Keratinocyte (primary cell): Measurements from ENCODE around the gene SERGEF. TPM values are rescaled to one million over a fixed set of nuclear protein-coding genes. Genes with fewer than 3 reads are reported as not detected.

Source experiments
- DNase-seq: peaks from one replicate; pipeline ENCODE4 v3.0.0-alpha.2; 2011; ENCODE audit warnings: low read depth, missing footprints, low spot score
- FAIRE-seq: peaks from 2 replicates; lab custom pipeline; 2011; peaks lifted over from hg19 to GRCh38; lab: Jason Lieb, UNC
- H2AFZ ChIP-seq: 2 replicates; pipeline ENCODE4 v1.6.0; 2012; ENCODE audit warnings: low read length, control low read depth, inconsistent platforms; ENCODE audit not compliant: control insufficient read depth
- H3K27ac ChIP-seq: 2 replicates; pipeline ENCODE4 v1.5.1; 2011; ENCODE audit warnings: low read length; ENCODE audit not compliant: control insufficient read depth, insufficient read depth
- H3K27me3 ChIP-seq: 3 replicates; pipeline ENCODE4 v1.6.0; 2011; ENCODE audit warnings: low read length; ENCODE audit not compliant: control insufficient read depth, insufficient read depth; ENCODE audit errors: extremely low read depth
- H3K36me3 ChIP-seq, 2 experiments: 2 replicates in 1 of 2; 3 replicates in 1 of 2; pipeline ENCODE4 v1.5.1; 2011; ENCODE audit warnings: low read length in 2 of 2, mild to moderate bottlenecking in 1 of 2; ENCODE audit not compliant: control insufficient read depth in 2 of 2, insufficient read depth in 2 of 2; ENCODE audit errors: extremely low read depth in 1 of 2
- H3K4me1 ChIP-seq: 3 replicates; pipeline ENCODE4 v1.5.1; 2011; ENCODE audit warnings: low read length; ENCODE audit not compliant: control insufficient read depth, insufficient read depth; ENCODE audit errors: extremely low read depth
- H3K4me2 ChIP-seq: 3 replicates; pipeline ENCODE4 v1.6.0; 2011; ENCODE audit warnings: low read depth, low read length; ENCODE audit not compliant: control insufficient read depth, insufficient read depth; ENCODE audit errors: extremely low read depth
- H3K4me3 ChIP-seq, 3 experiments: fragments of 200-600 bp in 1 of 3; sonication (generic) in 1 of 3; 2 replicates in 2 of 3; 3 replicates in 1 of 3; pipeline ENCODE4 v1.5.1; 2011 to 2016; ENCODE audit warnings: low read length in 3 of 3, mild to moderate bottlenecking in 3 of 3, control low read depth in 2 of 3, inconsistent platforms in 1 of 3, low read depth in 1 of 3, mixed read lengths in 1 of 3, mixed run types in 1 of 3, moderate library complexity in 1 of 3; ENCODE audit not compliant: control insufficient read depth in 2 of 3, insufficient read depth in 2 of 3; ENCODE audit errors: extremely low read depth in 1 of 3
- H3K79me2 ChIP-seq: 2 replicates; pipeline ENCODE4 v1.6.0; 2012; ENCODE audit warnings: low read length; ENCODE audit not compliant: control insufficient read depth, insufficient read depth
- H3K9ac ChIP-seq: 3 replicates; pipeline ENCODE4 v1.6.0; 2011; ENCODE audit warnings: low read length; ENCODE audit not compliant: control insufficient read depth, insufficient read depth; ENCODE audit errors: extremely low read depth
- H3K9me1 ChIP-seq: 3 replicates; pipeline ENCODE4 v1.6.0; 2011; ENCODE audit warnings: low read length; ENCODE audit not compliant: control insufficient read depth, insufficient read depth; ENCODE audit errors: extremely low read depth
- H3K9me3 ChIP-seq: 2 replicates; pipeline ENCODE4 v1.5.1; 2012; ENCODE audit warnings: low read depth, low read length; ENCODE audit not compliant: control insufficient read depth
- H4K20me1 ChIP-seq: 3 replicates; pipeline ENCODE4 v1.6.0; 2011; ENCODE audit warnings: low read length; ENCODE audit not compliant: control insufficient read depth, insufficient read depth; ENCODE audit errors: extremely low read depth
- EZH2 ChIP-seq: IDR thresholded peaks from one replicate; pipeline ENCODE4 v1.6.1; 2012; ENCODE audit warnings: inconsistent platforms, mild to moderate bottlenecking, low read length, moderate library complexity
- dilution Hi-C: fragments of 300-500 bp; cut with MboI; formaldehyde crosslinking; loops from one replicate; pipeline ENCODE4 v1.7.0; 2020; ENCODE audit warnings: low sequenced_read_pairs; ENCODE audit not compliant: extremely low pct_ligation_motif_present
- polyA plus RNA-seq, 5 experiments: library from polyadenylated mRNA; depleted of rRNA in 3 of 5; stranded (reverse) in 3 of 5; stranded (forward) in 1 of 5; unstranded in 1 of 5; fragments of >200 nt; gene quantifications; 1 replicate in 1 of 5; 2 replicates in 3 of 5; 3 replicates in 1 of 5; pipeline versions ENCODE4 v1.2.1 to v1.2.3, GENCODE V29; 2011 to 2012; ENCODE audit warnings: missing spikeins in 2 of 5, low read depth in 1 of 5, low replicate concordance in 1 of 5
- TF ChIP-seq, protein P1 (sequence below), 3 experiments: IDR thresholded peaks in 1 of 3; conservative IDR thresholded peaks in 1 of 3; optimal IDR thresholded peaks in 1 of 3; 2 replicates in 2 of 3; 3 replicates in 1 of 3; pipeline versions ENCODE3 to v1.5.1; 2011; ENCODE audit warnings: low read length in 3 of 3, mild to moderate bottlenecking in 3 of 3, moderate library complexity in 2 of 3, control low read depth in 1 of 3, inconsistent platforms in 1 of 3; ENCODE audit not compliant: insufficient read depth in 2 of 3; ENCODE audit errors: extremely low read depth in 1 of 3

The SERGEF gene
- polyA plus RNA-seq, 1 donor (not counting 4 experiments of a cell fraction or from before 2014, with no cell fraction given) = 15.6 TPM

DNA sequence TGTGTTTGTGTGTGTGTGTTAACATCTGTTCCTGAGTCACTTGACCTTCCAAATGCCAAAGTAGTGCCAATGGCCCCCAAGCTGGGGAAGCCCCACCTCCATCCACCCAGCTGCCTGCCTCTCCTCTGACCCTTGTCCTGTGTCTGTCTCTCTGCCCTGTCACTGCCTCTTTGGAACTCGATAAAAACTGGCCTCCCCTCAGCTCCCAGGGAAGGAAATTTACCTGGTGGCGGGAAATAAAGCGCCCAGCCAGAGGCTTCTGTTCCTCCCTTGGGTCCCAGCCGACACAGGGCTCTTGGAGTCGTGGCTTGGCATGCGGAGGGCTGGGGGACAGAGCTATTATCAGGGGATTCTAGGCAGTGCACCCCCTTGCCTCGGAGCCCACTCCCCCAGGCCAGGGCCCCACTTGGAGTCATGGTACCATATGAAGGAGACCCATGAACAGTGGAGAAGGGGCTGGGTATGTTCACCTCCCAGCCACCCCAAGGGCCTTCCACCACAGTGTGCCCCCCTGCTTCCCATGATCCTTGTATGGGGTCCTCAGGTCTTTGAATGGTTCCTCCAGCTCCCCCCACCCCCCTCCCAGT lies 272.1 kb downstream of the SERGEF start:
- no peaks in the 10 kb centered on the region for H3K9me3 ChIP-seq
- FAIRE-seq (no peak), DNase-seq (no peak)
- H3K27ac ChIP-seq = no peak overlapping the region
- H3K36me3 ChIP-seq = no peaks in the 10 kb centered on the region
- dilution Hi-C loops = no loop called here
- no peak overlapping the region for H3K4me2 ChIP-seq
- H3K4me1 ChIP-seq = no peaks in the 10 kb centered on the region
- no peak overlapping the region for H2AFZ ChIP-seq
- no peaks in the 10 kb centered on the region for H3K9me1 ChIP-seq
- H4K20me1 ChIP-seq = no peaks in the 10 kb centered on the region
- H3K79me2 ChIP-seq = no peaks in the 10 kb centered on the region
- TF ChIP-seq, protein P1, sequence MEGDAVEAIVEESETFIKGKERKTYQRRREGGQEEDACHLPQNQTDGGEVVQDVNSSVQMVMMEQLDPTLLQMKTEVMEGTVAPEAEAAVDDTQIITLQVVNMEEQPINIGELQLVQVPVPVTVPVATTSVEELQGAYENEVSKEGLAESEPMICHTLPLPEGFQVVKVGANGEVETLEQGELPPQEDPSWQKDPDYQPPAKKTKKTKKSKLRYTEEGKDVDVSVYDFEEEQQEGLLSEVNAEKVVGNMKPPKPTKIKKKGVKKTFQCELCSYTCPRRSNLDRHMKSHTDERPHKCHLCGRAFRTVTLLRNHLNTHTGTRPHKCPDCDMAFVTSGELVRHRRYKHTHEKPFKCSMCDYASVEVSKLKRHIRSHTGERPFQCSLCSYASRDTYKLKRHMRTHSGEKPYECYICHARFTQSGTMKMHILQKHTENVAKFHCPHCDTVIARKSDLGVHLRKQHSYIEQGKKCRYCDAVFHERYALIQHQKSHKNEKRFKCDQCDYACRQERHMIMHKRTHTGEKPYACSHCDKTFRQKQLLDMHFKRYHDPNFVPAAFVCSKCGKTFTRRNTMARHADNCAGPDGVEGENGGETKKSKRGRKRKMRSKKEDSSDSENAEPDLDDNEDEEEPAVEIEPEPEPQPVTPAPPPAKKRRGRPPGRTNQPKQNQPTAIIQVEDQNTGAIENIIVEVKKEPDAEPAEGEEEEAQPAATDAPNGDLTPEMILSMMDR (optimal IDR thresholded peaks at IDR 0.05 in 1 of 3, IDR thresholded peaks at IDR 0.05 in 1 of 3, conservative IDR thresholded peaks at IDR 0.05 in 1 of 3; ENCODE audit: extremely low read depth in 1 of 3, insufficient read depth in 2 of 3, low read length in 3 of 3) = no peak
- TF ChIP-seq EZH2 = no peak
- peaks cover 29% of the 10 kb centered on the region for H3K27me3 ChIP-seq
- no peak overlapping the region for H3K4me3 ChIP-seq
- no peak overlapping the region for H3K9ac ChIP-seq

DNA sequence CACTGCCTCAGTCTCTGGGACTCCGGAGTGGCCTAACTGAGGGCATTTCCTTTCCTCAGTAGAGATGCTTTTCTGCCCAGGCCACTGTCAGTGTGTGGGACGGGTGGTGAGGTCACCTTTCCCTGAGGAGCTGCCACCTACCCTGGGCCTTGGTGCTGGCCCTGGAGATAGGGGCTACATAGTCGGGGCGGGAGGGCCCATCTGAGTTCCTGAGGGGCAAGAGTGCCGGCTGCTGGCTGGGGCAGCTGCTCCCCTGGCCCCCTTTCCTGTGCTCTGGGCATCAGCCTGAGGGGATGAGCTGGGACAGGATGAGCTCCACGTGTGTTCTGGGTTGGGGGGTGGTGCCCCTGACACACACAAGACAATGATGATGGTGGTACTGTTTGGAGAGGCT lies 272.9 kb downstream of the SERGEF start:
- H3K4me2 ChIP-seq = no peak overlapping the region
- TF ChIP-seq, protein P1 (optimal IDR thresholded peaks at IDR 0.05 in 1 of 3, IDR thresholded peaks at IDR 0.05 in 1 of 3, conservative IDR thresholded peaks at IDR 0.05 in 1 of 3; ENCODE audit: extremely low read depth in 1 of 3, insufficient read depth in 2 of 3, low read length in 3 of 3) = no peak
- no peak for TF ChIP-seq EZH2
- no peak overlapping the region for H3K27ac ChIP-seq
- H3K36me3 ChIP-seq = no peaks in the 10 kb centered on the region
- DNase-seq (no peak), FAIRE-seq (no peak)
- dilution Hi-C loops = no loop called here
- H3K4me3 ChIP-seq = no peak overlapping the region
- H3K27me3 ChIP-seq = peaks cover 37% of the 10 kb centered on the region
- no peaks in the 10 kb centered on the region for H3K9me3 ChIP-seq
- H3K9me1 ChIP-seq = no peaks in the 10 kb centered on the region
- no peak overlapping the region for H3K9ac ChIP-seq
- H4K20me1 ChIP-seq = no peaks in the 10 kb centered on the region
- no peaks in the 10 kb centered on the region for H3K4me1 ChIP-seq
- no peaks in the 10 kb centered on the region for H3K79me2 ChIP-seq
- H2AFZ ChIP-seq = no peak overlapping the region
